Measurements from ENCODE around the gene LTB.

The LTB gene

GRCh38 chr6:31569861-31570536, 12.2 kb downstream of the LTB start:
- TF ChIP-seq TARDBP (IDR thresholded peaks at IDR 0.05) (no peak), FOXK2 (IDR thresholded peaks at IDR 0.05) (no peak)
- DNase-seq (ENCODE audit: extremely low spot score): no peak
- ChIA-PET POLR2A (interaction anchor here (1.2 kb wide), 1 partner anchor 11 kb away, joined by 3 read pairs; no protein-coding TSS in a partner anchor), CTCF (interaction anchor here (2.3 kb wide), 1 partner anchor 11 kb away, joined by 9 read pairs; no protein-coding TSS in a partner anchor)

GRCh38 chr6:31568537-31568961, 13.7 kb downstream of the LTB start:
- DNase-seq (ENCODE audit: extremely low spot score): no peak
- TF ChIP-seq ZNF384 (IDR thresholded peaks at IDR 0.05) (no peak), BHLHE40 (IDR thresholded peaks at IDR 0.05; ENCODE audit: borderline replicate concordance) (no peak), FOXK2 (IDR thresholded peaks at IDR 0.05) (no peak), LEF1 (IDR thresholded peaks at IDR 0.05; ENCODE audit: borderline replicate concordance) (no peak), TARDBP (IDR thresholded peaks at IDR 0.05) (no peak), ARNT (IDR thresholded peaks at IDR 0.05) (no peak), NFRKB (IDR thresholded peaks at IDR 0.05) (no peak), SUZ12 (IDR thresholded peaks at IDR 0.05) (no peak), HDGF (IDR thresholded peaks at IDR 0.05; ENCODE audit: borderline replicate concordance) (no peak), L3MBTL2 (conservative IDR thresholded peaks at IDR 0.05) (no peak), PKNOX1 (IDR thresholded peaks at IDR 0.05) (no peak), CTBP1 (IDR thresholded peaks at IDR 0.05; ENCODE audit: borderline replicate concordance) (no peak), ELF4 (IDR thresholded peaks at IDR 0.05) (no peak), SP1 (IDR thresholded peaks at IDR 0.05) (no peak), FOXA1 (IDR thresholded peaks at IDR 0.05) (no peak), FOXM1 (IDR thresholded peaks at IDR 0.05; ENCODE audit: borderline replicate concordance) (no peak)
- POLR2A ChIA-PET: interaction anchor here (1.2 kb wide), 1 partner anchor 12 kb away, joined by 3 read pairs; no protein-coding TSS in a partner anchor
- CTCF ChIA-PET: no interaction called here

GRCh38 chr6:31567531-31568370, 14.5 kb downstream of the LTB start:
- CTCF ChIA-PET: interaction anchor here (0.7 kb wide), 1 partner anchor 18 kb away, joined by 3 read pairs; no protein-coding TSS in a partner anchor
- POLR2A ChIA-PET: interaction anchor here (1.2 kb wide), 1 partner anchor 13 kb away, joined by 3 read pairs; no protein-coding TSS in a partner anchor
- no peak for TF ChIP-seq FOXK2 (IDR thresholded peaks at IDR 0.05)
- no peak for TF ChIP-seq ZNF384 (IDR thresholded peaks at IDR 0.05)
- TF ChIP-seq FOXM1 (IDR thresholded peaks at IDR 0.05; ENCODE audit: borderline replicate concordance): no peak
- TF ChIP-seq LEF1 (IDR thresholded peaks at IDR 0.05; ENCODE audit: borderline replicate concordance): no peak
- no peak for TF ChIP-seq ARNT (IDR thresholded peaks at IDR 0.05)
- no peak for TF ChIP-seq ELF4 (IDR thresholded peaks at IDR 0.05)
- no peak for TF ChIP-seq SP1 (IDR thresholded peaks at IDR 0.05)
- no peak for TF ChIP-seq TARDBP (IDR thresholded peaks at IDR 0.05)
- no peak for TF ChIP-seq BHLHE40 (IDR thresholded peaks at IDR 0.05; ENCODE audit: borderline replicate concordance)
- no peak for TF ChIP-seq PKNOX1 (IDR thresholded peaks at IDR 0.05)
- TF ChIP-seq HDGF (IDR thresholded peaks at IDR 0.05; ENCODE audit: borderline replicate concordance): no peak
- TF ChIP-seq FOXA1 (IDR thresholded peaks at IDR 0.05): no peak
- TF ChIP-seq CTBP1 (IDR thresholded peaks at IDR 0.05; ENCODE audit: borderline replicate concordance): no peak
- TF ChIP-seq NFRKB (IDR thresholded peaks at IDR 0.05): no peak
- no peak for TF ChIP-seq SUZ12 (IDR thresholded peaks at IDR 0.05)
- TF ChIP-seq L3MBTL2 (conservative IDR thresholded peaks at IDR 0.05): no peak
- no peak for DNase-seq (ENCODE audit: extremely low spot score)

GRCh38 chr6:31560697-31561058, 21.5 kb downstream of the LTB start:
- ChIA-PET POLR2A (interaction anchor here (0.6 kb wide), 2 partner anchors 20 to 61 kb away, joined by 3 read pairs; no protein-coding TSS in a partner anchor), CTCF (no interaction called here)
- DNase-seq (ENCODE audit: extremely low spot score): no peak
- TF ChIP-seq ELF4 (IDR thresholded peaks at IDR 0.05) (no peak), FOXK2 (IDR thresholded peaks at IDR 0.05) (no peak), ARNT (IDR thresholded peaks at IDR 0.05) (no peak), BHLHE40 (IDR thresholded peaks at IDR 0.05; ENCODE audit: borderline replicate concordance) (no peak), HDGF (IDR thresholded peaks at IDR 0.05; ENCODE audit: borderline replicate concordance) (no peak)

GRCh38 chr6:31559958-31560696, 22.1 kb downstream of the LTB start:
- POLR2A ChIA-PET: interaction anchor here (0.6 to 1.2 kb wide), 3 partner anchors 12 to 61 kb away, joined by 3 to 5 read pairs (median 3); partner anchors contain the start of gene NFKBIL1
- DNase-seq (ENCODE audit: extremely low spot score): no peak
- TF ChIP-seq TARDBP (IDR thresholded peaks at IDR 0.05): no peak
- CTCF ChIA-PET: no interaction called here

- TF ChIP-seq NFRKB (IDR thresholded peaks at IDR 0.05) (no peak), CTBP1 (IDR thresholded peaks at IDR 0.05; ENCODE audit: borderline replicate concordance) (no peak), ARNT (IDR thresholded peaks at IDR 0.05) (no peak), FOXM1 (IDR thresholded peaks at IDR 0.05; ENCODE audit: borderline replicate concordance) (no peak), ZNF384 (IDR thresholded peaks at IDR 0.05) (no peak), PKNOX1 (IDR thresholded peaks at IDR 0.05) (no peak), HDGF (IDR thresholded peaks at IDR 0.05; ENCODE audit: borderline replicate concordance) (no peak), BHLHE40 (IDR thresholded peaks at IDR 0.05; ENCODE audit: borderline replicate concordance) (no peak), ELF4 (IDR thresholded peaks at IDR 0.05) (no peak), SP1 (IDR thresholded peaks at IDR 0.05) (no peak), L3MBTL2 (conservative IDR thresholded peaks at IDR 0.05) (no peak), LEF1 (IDR thresholded peaks at IDR 0.05; ENCODE audit: borderline replicate concordance) (no peak), FOXA1 (IDR thresholded peaks at IDR 0.05) (no peak), FOXK2 (IDR thresholded peaks at IDR 0.05) (no peak), SUZ12 (IDR thresholded peaks at IDR 0.05) (no peak), TARDBP (IDR thresholded peaks at IDR 0.05) (no peak)
- POLR2A ChIA-PET: interaction anchor here (1.2 kb wide), 1 partner anchor 12 kb away, joined by 5 read pairs; the partner anchor contains the start of gene NFKBIL1
- DNase-seq (ENCODE audit: extremely low spot score): no peak
- CTCF ChIA-PET: no interaction called here
Observed at GRCh38 chr6:31559606-31559957, 22.6 kb downstream of the LTB start.
